Lower leg skin (tissue), 3 donors: ENCODE measurements around the gene CD7.

Source experiments
- CTCF ChIP-seq, 3 donors: fragments of 450-650 bp; IDR thresholded peaks; one replicate each; pipeline ENCODE4 v1.5.1; 2016; ENCODE audit warnings: antibody characterized with exemption in 3 of 3, mild to moderate bottlenecking in 3 of 3, moderate library complexity in 2 of 3
- POLR2A ChIP-seq, 2 donors: fragments of 450-650 bp; IDR thresholded peaks; one replicate each; pipeline ENCODE4 v1.6.1; 2016 to 2017; ENCODE audit warnings: antibody characterized with exemption in 2 of 2, mild to moderate bottlenecking in 1 of 2, moderate library complexity in 1 of 2

GRCh38 chr17:82323514-82324234, 6.3 kb upstream of the CD7 start:
- TF ChIP-seq CTCF (IDR thresholded peaks at IDR 0.05) (no peak), POLR2A (IDR thresholded peaks at IDR 0.05) (no peak)
